GM18519 (cell line): ENCODE results near the gene SLC2A4RG.

Source experiments
- ATAC-seq: cut with Tn5 transposase; IDR thresholded peaks from one replicate; pipeline ENCODE4 v1.9.1; 2021; ENCODE audit warnings: mild to moderate bottlenecking, moderate library complexity; ENCODE audit not compliant: unreplicated experiment, low FRiP score

SLC2A4RG gene, protein sequence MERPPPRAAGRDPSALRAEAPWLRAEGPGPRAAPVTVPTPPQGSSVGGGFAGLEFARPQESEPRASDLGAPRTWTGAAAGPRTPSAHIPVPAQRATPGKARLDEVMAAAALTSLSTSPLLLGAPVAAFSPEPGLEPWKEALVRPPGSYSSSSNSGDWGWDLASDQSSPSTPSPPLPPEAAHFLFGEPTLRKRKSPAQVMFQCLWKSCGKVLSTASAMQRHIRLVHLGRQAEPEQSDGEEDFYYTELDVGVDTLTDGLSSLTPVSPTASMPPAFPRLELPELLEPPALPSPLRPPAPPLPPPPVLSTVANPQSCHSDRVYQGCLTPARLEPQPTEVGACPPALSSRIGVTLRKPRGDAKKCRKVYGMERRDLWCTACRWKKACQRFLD

GRCh38 chr20:63739130-63740069 lies at the start of gene SLC2A4RG:
TSS of gene SLC2A4RG (plus strand) at chr20:63739776. CDS start at chr20:63739913, 137 bp downstream.
- ATAC-seq, result no peak

- ATAC-seq, result no peak
Measured at GRCh38 chr20:63690003-63690897, 49.3 kb upstream of the SLC2A4RG start.

DNA sequence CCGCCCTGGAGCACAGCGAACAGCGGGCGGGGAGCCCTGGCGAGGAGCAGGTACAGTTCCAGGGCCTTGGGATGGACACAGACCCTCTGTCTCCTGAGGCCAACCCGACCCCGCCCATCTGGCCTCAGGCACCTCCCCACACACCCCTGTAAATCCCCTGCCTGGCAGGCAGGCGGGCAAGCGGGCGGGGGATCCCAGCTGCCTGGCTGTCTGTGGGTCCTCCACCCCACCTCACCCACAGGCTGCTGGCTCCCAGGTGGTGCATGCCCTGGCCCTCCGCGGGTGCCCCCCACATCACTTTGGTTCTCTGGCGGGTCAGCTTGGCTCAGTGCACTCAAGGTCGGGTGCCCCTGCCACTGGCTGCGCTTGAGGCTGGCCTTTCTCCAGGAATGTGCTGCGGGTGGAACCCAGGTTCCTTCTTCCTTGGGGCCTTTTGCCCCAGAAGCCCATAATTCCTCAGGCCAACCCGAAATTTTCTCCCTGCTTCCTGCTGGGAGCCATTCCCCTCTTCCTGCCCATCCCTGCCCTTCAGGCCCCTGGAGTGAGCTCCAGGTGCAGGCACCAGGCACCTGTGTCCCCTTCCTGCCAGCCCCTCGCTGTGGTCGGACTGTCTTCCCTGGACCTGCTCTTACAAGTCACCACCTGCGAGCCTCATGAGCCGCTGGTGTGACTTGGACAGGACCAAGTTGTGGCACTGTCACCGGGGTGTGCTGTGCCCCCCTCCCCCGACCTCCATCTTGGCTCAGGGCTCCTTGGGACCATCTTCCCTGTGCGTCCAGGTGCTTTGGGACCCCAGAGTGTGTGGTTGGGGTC lies 48.5 kb upstream of the SLC2A4RG start:
- ATAC-seq, result no peak

GRCh38 chr20:63691711-63692435 lies 47.7 kb upstream of the SLC2A4RG start:
- no peak for ATAC-seq

DNA sequence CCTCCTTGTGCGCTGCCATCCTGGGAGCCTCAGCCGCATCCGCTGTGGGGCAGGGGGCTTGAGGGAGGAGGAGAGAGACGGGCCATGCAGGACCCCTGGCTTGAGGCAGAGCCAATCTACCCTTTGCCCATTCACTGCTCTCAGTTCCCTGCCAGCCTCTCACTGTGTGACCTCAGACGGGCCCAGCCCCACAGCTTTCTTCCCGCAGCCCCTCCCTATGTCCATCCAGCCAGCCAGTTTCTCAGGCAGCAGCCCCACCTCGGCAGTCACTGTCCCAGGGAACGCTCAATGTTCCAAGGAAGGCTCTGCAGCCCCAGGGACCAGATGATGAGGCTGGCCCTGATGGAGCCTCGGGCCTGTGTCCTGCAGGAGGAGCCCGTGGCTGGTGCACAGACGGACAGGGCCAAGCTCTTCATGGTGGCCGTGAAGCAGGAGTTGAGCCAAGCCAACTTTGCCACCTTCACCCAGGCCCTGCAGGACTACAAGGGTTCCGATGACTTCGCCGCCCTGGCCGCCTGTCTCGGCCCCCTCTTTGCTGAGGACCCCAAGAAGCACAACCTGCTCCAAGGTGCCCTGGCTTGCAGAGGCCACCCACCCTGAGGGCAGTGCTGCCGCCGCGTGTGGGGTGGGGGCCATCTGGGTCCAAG lies 47.0 kb upstream of the SLC2A4RG start:
- no peak for ATAC-seq

DNA sequence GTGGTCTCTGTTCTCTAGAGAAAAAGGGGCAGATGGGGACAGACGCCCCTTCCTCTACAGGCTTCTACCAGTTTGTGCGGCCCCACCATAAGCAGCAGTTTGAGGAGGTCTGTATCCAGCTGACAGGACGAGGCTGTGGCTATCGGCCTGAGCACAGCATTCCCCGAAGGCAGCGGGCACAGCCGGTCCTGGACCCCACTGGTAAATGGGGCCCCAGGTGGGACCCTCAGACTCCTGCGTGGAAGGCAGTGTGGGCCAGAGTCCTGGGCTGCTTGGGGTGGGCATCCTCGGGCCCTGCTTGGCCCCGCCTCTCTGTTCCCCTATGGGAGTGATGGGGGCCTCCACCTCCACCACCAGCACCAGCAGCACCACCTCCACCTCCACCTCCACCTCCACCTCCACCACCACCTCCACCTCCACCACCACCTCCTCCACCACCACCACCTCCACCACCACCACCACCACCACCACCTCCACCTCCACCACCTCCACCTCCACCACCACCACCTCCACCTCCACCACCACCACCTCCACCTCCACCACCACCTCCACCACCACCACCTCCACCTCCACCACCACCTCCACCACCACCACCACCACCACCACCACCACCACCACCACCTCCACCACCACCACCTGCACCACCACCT lies 46.4 kb upstream of the SLC2A4RG start:
- ATAC-seq, result no peak

- ATAC-seq, result no peak
Measured at GRCh38 chr20:63693733-63694583, 45.6 kb upstream of the SLC2A4RG start.

GRCh38 chr20:63694584-63695423 lies 44.8 kb upstream of the SLC2A4RG start:
- ATAC-seq, result no peak

DNA sequence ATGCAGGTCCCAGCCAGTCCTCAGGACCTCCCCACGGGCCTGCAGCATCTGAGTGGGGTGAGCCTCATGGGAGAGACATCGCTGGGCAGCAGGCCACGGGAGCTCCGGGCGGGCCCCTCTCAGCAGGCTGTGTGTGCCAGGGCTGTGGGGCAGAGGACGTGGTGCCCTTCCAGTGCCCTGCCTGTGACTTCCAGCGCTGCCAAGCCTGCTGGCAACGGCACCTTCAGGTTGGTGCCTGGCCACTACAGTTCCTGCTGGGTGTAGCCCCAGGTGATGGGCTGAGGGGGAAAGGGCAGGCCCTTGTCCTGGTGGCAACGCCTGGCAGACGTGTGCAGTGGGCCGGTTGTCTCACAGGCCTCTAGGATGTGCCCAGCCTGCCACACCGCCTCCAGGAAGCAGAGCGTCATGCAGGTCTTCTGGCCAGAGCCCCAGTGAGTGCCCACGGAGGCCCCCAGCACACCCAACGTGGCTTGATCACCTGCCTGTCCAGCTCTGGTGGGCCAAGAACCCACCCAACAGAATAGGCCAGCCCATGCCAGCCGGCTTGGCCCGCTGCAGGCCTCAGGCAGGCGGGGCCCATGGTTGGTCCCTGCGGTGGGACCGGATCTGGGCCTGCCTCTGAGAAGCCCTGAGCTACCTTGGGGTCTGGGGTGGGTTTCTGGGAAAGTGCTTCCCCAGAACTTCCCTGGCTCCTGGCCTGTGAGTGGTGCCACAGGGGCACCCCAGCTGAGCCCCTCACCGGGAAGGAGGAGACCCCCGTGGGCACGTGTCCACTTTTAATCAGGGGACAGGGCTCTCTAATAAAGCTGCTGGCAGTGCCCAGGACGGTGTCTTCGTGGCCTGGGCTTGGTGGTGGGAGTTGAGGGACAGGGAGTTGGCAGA lies 43.9 kb upstream of the SLC2A4RG start:
- no peak for ATAC-seq

GRCh38 chr20:63696306-63696627 lies 43.3 kb upstream of the SLC2A4RG start:
- ATAC-seq, result no peak

DNA sequence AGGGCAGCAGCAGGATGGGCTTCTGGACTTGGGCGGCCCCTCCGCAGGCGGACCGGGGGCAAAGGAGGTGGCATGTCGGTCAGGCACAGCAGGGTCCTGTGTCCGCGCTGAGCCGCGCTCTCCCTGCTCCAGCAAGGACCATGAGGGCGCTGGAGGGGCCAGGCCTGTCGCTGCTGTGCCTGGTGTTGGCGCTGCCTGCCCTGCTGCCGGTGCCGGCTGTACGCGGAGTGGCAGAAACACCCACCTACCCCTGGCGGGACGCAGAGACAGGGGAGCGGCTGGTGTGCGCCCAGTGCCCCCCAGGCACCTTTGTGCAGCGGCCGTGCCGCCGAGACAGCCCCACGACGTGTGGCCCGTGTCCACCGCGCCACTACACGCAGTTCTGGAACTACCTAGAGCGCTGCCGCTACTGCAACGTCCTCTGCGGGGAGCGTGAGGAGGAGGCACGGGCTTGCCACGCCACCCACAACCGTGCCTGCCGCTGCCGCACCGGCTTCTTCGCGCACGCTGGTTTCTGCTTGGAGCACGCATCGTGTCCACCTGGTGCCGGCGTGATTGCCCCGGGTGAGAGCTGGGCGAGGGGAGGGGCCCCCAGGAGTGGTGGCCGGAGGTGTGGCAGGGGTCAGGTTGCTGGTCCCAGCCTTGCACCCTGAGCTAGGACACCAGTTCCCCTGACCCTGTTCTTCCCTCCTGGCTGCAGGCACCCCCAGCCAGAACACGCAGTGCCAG lies 42.8 kb upstream of the SLC2A4RG start, which contains the start of gene TNFRSF6B:
TSS of gene TNFRSF6B (plus strand) at position 25 of the 729 bp plus-strand sequence. CDS start at position 141, 116 bp downstream.
- ATAC-seq, result no peak

GRCh38 chr20:63697357-63697867 lies 42.2 kb upstream of the SLC2A4RG start:
- no peak for ATAC-seq

DNA sequence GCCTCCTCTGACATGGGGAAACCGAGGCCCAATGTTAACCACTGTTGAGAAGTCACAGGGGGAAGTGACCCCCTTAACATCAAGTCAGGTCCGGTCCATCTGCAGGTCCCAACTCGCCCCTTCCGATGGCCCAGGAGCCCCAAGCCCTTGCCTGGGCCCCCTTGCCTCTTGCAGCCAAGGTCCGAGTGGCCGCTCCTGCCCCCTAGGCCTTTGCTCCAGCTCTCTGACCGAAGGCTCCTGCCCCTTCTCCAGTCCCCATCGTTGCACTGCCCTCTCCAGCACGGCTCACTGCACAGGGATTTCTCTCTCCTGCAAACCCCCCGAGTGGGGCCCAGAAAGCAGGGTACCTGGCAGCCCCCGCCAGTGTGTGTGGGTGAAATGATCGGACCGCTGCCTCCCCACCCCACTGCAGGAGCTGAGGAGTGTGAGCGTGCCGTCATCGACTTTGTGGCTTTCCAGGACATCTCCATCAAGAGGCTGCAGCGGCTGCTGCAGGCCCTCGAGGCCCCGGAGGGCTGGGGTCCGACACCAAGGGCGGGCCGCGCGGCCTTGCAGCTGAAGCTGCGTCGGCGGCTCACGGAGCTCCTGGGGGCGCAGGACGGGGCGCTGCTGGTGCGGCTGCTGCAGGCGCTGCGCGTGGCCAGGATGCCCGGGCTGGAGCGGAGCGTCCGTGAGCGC lies 41.6 kb upstream of the SLC2A4RG start:
- ATAC-seq, result no peak
